HG02571 (cell line): ENCODE results near the gene CARF.

Source experiments
- ATAC-seq: cut with Tn5 transposase; IDR thresholded peaks from one replicate; pipeline ENCODE4 v1.9.1; 2021; ENCODE audit warnings: mild to moderate bottlenecking, moderate library complexity; ENCODE audit not compliant: unreplicated experiment

CARF gene

DNA sequence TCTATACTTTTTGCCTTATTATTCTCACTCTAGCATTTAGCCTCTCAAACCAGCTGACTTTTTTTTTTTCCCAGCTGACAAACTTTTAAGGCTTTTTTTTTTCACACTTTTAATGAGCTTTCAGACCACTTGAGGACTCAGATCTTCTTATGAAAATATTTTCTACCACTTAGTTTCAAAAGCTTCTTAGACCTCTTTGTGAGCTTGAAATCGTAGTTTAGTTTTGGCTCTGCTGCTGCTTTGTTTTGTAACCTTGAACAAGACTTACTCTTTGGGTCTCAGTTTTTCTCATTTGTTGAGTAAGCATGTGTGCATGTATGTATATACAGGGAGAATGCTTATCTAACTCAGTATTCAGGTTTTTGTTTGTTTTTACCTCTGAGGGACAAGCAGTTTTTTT lies 106.1 kb downstream of the CARF start:
- ATAC-seq = no peak

DNA sequence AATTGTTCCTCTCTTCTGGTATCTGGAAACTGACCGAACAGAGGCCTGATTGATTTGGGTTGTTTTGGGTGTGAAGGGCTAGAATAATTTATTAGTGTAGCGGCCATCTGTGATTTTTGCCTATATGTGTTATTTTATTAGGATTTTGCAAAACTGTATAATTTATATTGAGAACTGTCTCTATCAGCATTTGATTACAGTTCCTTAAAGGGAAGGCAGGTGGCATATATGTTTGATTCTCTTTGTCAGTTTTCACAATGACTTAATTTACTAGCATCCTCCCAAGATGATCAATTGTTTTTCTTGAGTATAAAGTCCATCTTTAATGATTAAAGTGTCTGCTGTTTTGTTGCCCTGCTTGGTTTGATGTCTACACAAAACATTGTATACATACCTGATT lies 107.1 kb downstream of the CARF start:
- ATAC-seq = no peak

- no peak for ATAC-seq
Measured at GRCh38 chr2:203021991-203022390, 109.9 kb downstream of the CARF start.

GRCh38 chr2:203022751-203023150 lies 110.7 kb downstream of the CARF start:
- ATAC-seq = no peak

DNA sequence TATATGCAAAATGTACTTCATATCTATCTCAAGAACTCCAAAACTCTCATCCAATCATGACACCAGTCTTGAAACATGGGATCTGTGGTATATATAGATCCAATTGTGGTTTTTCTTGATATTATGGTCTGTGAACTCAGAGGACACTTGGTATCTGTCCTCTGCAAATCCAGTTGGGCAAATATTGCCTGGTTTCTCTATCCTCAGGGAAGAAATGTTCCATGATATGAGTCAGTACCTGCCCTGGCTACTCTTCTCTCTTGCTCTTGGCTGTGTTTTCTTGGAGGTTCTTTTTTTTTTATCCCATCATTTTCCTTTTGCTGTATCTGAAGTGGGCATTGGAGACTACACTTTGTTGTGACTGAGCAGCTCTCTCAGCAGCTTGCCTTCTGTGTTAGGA lies 113.5 kb downstream of the CARF start:
- ATAC-seq = no peak

GRCh38 chr2:203030545-203030944 lies 118.5 kb downstream of the CARF start:
- no peak for ATAC-seq

GRCh38 chr2:203030991-203031390 lies 118.9 kb downstream of the CARF start:
- ATAC-seq = no peak

DNA sequence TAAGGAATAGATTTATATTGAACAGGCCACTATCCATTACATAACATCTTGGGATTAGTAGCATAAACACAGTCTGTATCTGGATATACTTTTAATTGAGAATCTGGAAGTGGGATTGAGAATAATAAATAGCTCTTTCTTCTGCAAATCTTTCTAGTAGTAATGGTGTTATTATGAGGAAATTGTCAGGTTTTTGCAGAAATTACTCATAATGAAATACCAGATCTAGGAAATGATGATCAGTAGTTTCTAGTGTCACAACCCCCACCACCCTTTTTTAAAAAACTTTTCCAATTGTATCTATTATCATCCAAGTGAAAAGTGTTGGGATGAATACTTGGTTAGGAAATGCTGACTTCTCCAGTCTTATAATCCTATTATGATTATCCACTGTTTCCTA lies 121.3 kb downstream of the CARF start:
- ATAC-seq = no peak

- no peak for ATAC-seq
Measured at GRCh38 chr2:203035879-203036470, 123.9 kb downstream of the CARF start.
